ENCODE data around the gene WBP1L.
"Not testable (repeated sequence)": the region's sequence is repeated elsewhere in the genome, so short reads cannot be mapped to it uniquely, and the experiment has no call there.

The WBP1L gene

GRCh38 chr10:102814453-102814871, 70.7 kb downstream of the WBP1L start:
- Histone ChIP-seq H3K27me3 (replicated peaks in 2 of 5; ENCODE audit: control insufficient read depth in 4 of 5, insufficient read depth in 5 of 5, low read length in 4 of 5) (no peaks in the 10 kb centered on the region), H3K4me3 (ENCODE audit: control insufficient read depth in 1 of 7, extremely low read depth in 1 of 7, insufficient read depth in 4 of 7, low read depth in 2 of 7, low read length in 6 of 7) (no peak overlapping the region), H3K27ac (ENCODE audit: insufficient read depth in 1 of 2, low read depth in 1 of 2, low read length in 2 of 2, poor library complexity in 1 of 2, severe bottlenecking in 2 of 2) (no peak overlapping the region), H3K9me3 (ENCODE audit: control extremely low read depth in 1 of 5, control insufficient read depth in 4 of 5, insufficient read depth in 2 of 5, low read depth in 1 of 5, low read length in 4 of 5) (no peaks in the 10 kb centered on the region), H3K4me1 (ENCODE audit: control extremely low read depth in 1 of 4, control insufficient read depth in 4 of 4, insufficient read depth in 4 of 4, low read length in 3 of 4) (peaks cover 9 to 73% (median 41%) of the 10 kb centered on the region in 4 experiments), H3K36me3 (ENCODE audit: control insufficient read depth in 4 of 4, insufficient read depth in 4 of 4, low read length in 3 of 4) (peaks cover 2 to 45% (median 33%) of the 10 kb centered on the region in 4 experiments)
- WGBS (ENCODE audit: insufficient coverage), result 93% methylated on average over 3 of the region's 8 CpGs
- DNase-seq, result no peak
- CTCF ChIA-PET, result no interaction called here
- POLR2A ChIA-PET, result no interaction called here

- Histone ChIP-seq H3K27ac (ENCODE audit: insufficient read depth in 1 of 2, low read depth in 1 of 2, low read length in 2 of 2, poor library complexity in 1 of 2, severe bottlenecking in 2 of 2) (no peak overlapping the region), H3K4me1 (ENCODE audit: control extremely low read depth in 1 of 4, control insufficient read depth in 4 of 4, insufficient read depth in 4 of 4, low read length in 3 of 4) (peaks cover 9 to 73% (median 42%) of the 10 kb centered on the region in 4 experiments), H3K36me3 (ENCODE audit: control insufficient read depth in 4 of 4, insufficient read depth in 4 of 4, low read length in 3 of 4) (peaks cover 2 to 40% (median 30%) of the 10 kb centered on the region in 4 experiments), H3K9me3 (ENCODE audit: control extremely low read depth in 1 of 5, control insufficient read depth in 4 of 5, insufficient read depth in 2 of 5, low read depth in 1 of 5, low read length in 4 of 5) (no peaks in the 10 kb centered on the region), H3K4me3 (ENCODE audit: control insufficient read depth in 1 of 7, extremely low read depth in 1 of 7, insufficient read depth in 4 of 7, low read depth in 2 of 7, low read length in 6 of 7) (no peak overlapping the region), H3K27me3 (replicated peaks in 2 of 5; ENCODE audit: control insufficient read depth in 4 of 5, insufficient read depth in 5 of 5, low read length in 4 of 5) (no peaks in the 10 kb centered on the region)
- CTCF ChIA-PET, result interaction anchor here (7.1 kb wide), 1 partner anchor 63 kb away, joined by 27 read pairs; no protein-coding TSS in a partner anchor
- DNase-seq, result peak in 2 of 3 donors; percentile 20 to 31
- POLR2A ChIA-PET, result no interaction called here
- WGBS (ENCODE audit: insufficient coverage), result 95% methylated on average over 19 of the region's 23 CpGs
These were observed 71.3 kb downstream of the WBP1L start for GRCh38 chr10:102814873-102815661.

GRCh38 chr10:102815790-102816549, 72.2 kb downstream of the WBP1L start:
- Histone ChIP-seq H3K9me3 (ENCODE audit: control extremely low read depth in 1 of 5, control insufficient read depth in 4 of 5, insufficient read depth in 2 of 5, low read depth in 1 of 5, low read length in 4 of 5) (no peaks in the 10 kb centered on the region), H3K36me3 (ENCODE audit: control insufficient read depth in 4 of 4, insufficient read depth in 4 of 4, low read length in 3 of 4) (peaks cover 2 to 37% (median 27%) of the 10 kb centered on the region in 4 experiments), H3K27me3 (replicated peaks in 2 of 5; ENCODE audit: control insufficient read depth in 4 of 5, insufficient read depth in 5 of 5, low read length in 4 of 5) (no peaks in the 10 kb centered on the region), H3K4me3 (ENCODE audit: control insufficient read depth in 1 of 7, extremely low read depth in 1 of 7, insufficient read depth in 4 of 7, low read depth in 2 of 7, low read length in 6 of 7) (no peak overlapping the region), H3K27ac (ENCODE audit: insufficient read depth in 1 of 2, low read depth in 1 of 2, low read length in 2 of 2, poor library complexity in 1 of 2, severe bottlenecking in 2 of 2) (no peak overlapping the region), H3K4me1 (ENCODE audit: control extremely low read depth in 1 of 4, control insufficient read depth in 4 of 4, insufficient read depth in 4 of 4, low read length in 3 of 4) (peaks cover 9 to 71% (median 42%) of the 10 kb centered on the region in 4 experiments)
- POLR2A ChIA-PET, result no interaction called here
- 82% methylated on average over 12 of the region's 12 CpGs for WGBS (ENCODE audit: insufficient coverage)
- DNase-seq, result peak in 1 of 3 donors; percentile 32
- CTCF ChIA-PET, result interaction anchor here (0.6 to 7.1 kb wide), 4 partner anchors 9 to 81 kb away, joined by 3 to 27 read pairs (median 3); no protein-coding TSS in a partner anchor

- no peaks in the 10 kb centered on the region for H3K9me3 ChIP-seq (ENCODE audit: control extremely low read depth in 1 of 5, control insufficient read depth in 4 of 5, insufficient read depth in 2 of 5, low read depth in 1 of 5, low read length in 4 of 5)
- 97% methylated on average over 3 of the region's 4 CpGs for WGBS (ENCODE audit: insufficient coverage)
- peaks cover 2 to 27% (median 25%) of the 10 kb centered on the region in 4 experiments for H3K36me3 ChIP-seq (ENCODE audit: control insufficient read depth in 4 of 4, insufficient read depth in 4 of 4, low read length in 3 of 4)
- peaks cover 6 to 59% (median 38%) of the 10 kb centered on the region in 4 experiments for H3K4me1 ChIP-seq (ENCODE audit: control extremely low read depth in 1 of 4, control insufficient read depth in 4 of 4, insufficient read depth in 4 of 4, low read length in 3 of 4)
- ChIA-PET POLR2A (interaction anchor here (0.6 kb wide), 1 partner anchor 84 kb away, joined by 6 read pairs; no protein-coding TSS in a partner anchor), CTCF (interaction anchor here (7.1 kb wide), 1 partner anchor 65 kb away, joined by 27 read pairs; no protein-coding TSS in a partner anchor)
- no peak overlapping the region for H3K4me3 ChIP-seq (ENCODE audit: control insufficient read depth in 1 of 7, extremely low read depth in 1 of 7, insufficient read depth in 4 of 7, low read depth in 2 of 7, low read length in 6 of 7)
- H3K27ac ChIP-seq (ENCODE audit: insufficient read depth in 1 of 2, low read depth in 1 of 2, low read length in 2 of 2, poor library complexity in 1 of 2, severe bottlenecking in 2 of 2), result no peak overlapping the region
- DNase-seq, result no peak
- H3K27me3 ChIP-seq (replicated peaks in 2 of 5; ENCODE audit: control insufficient read depth in 4 of 5, insufficient read depth in 5 of 5, low read length in 4 of 5), result no peaks in the 10 kb centered on the region
These were observed 73.4 kb downstream of the WBP1L start for GRCh38 chr10:102817175-102817574.

- ChIA-PET CTCF (interaction anchor here (0.9 to 7.1 kb wide), 2 partner anchors 9 to 67 kb away, joined by 3 to 27 read pairs; no protein-coding TSS in a partner anchor), POLR2A (no interaction called here)
- Histone ChIP-seq H3K4me3 (ENCODE audit: control insufficient read depth in 1 of 7, extremely low read depth in 1 of 7, insufficient read depth in 4 of 7, low read depth in 2 of 7, low read length in 6 of 7) (no peak overlapping the region), H3K4me1 (ENCODE audit: control extremely low read depth in 1 of 4, control insufficient read depth in 4 of 4, insufficient read depth in 4 of 4, low read length in 3 of 4) (peaks cover 0 to 40% (median 29%) of the 10 kb centered on the region in 4 experiments), H3K27me3 (replicated peaks in 2 of 5; ENCODE audit: control insufficient read depth in 4 of 5, insufficient read depth in 5 of 5, low read length in 4 of 5) (no peaks in the 10 kb centered on the region), H3K9me3 (ENCODE audit: control extremely low read depth in 1 of 5, control insufficient read depth in 4 of 5, insufficient read depth in 2 of 5, low read depth in 1 of 5, low read length in 4 of 5) (no peaks in the 10 kb centered on the region), H3K36me3 (ENCODE audit: control insufficient read depth in 4 of 4, insufficient read depth in 4 of 4, low read length in 3 of 4) (peaks cover 0 to 13% (median 11%) of the 10 kb centered on the region in 4 experiments), H3K27ac (ENCODE audit: insufficient read depth in 1 of 2, low read depth in 1 of 2, low read length in 2 of 2, poor library complexity in 1 of 2, severe bottlenecking in 2 of 2) (peak overlapping the region; percentile 16 to 22)
- peak; percentile 35 to 79 (median 73) for DNase-seq
- WGBS (ENCODE audit: insufficient coverage), result 0% methylated on average over 2 of the region's 6 CpGs
These were observed 75.3 kb downstream of the WBP1L start for GRCh38 chr10:102819054-102819453.

- DNase-seq; H3K27ac ChIP-seq (ENCODE audit: insufficient read depth in 1 of 2, low read depth in 1 of 2, low read length in 2 of 2, poor library complexity in 1 of 2, severe bottlenecking in 2 of 2); H3K36me3 ChIP-seq (ENCODE audit: control insufficient read depth in 4 of 4, insufficient read depth in 4 of 4, low read length in 3 of 4); H3K9me3 ChIP-seq (ENCODE audit: control extremely low read depth in 1 of 5, control insufficient read depth in 4 of 5, insufficient read depth in 2 of 5, low read depth in 1 of 5, low read length in 4 of 5); H3K27me3 ChIP-seq (replicated peaks in 2 of 5; ENCODE audit: control insufficient read depth in 4 of 5, insufficient read depth in 5 of 5, low read length in 4 of 5); H3K4me3 ChIP-seq (ENCODE audit: control insufficient read depth in 1 of 7, extremely low read depth in 1 of 7, insufficient read depth in 4 of 7, low read depth in 2 of 7, low read length in 6 of 7): not testable (repeated sequence)
- POLR2A ChIA-PET, result interaction anchor here (0.7 kb wide), 1 partner anchor 49 kb away, joined by 3 read pairs; no protein-coding TSS in a partner anchor
- CTCF ChIA-PET, result interaction anchor here (1.8 to 7.1 kb wide), 2 partner anchors 32 to 68 kb away, joined by 9 to 27 read pairs; no protein-coding TSS in a partner anchor
- H3K4me1 ChIP-seq (ENCODE audit: control extremely low read depth in 1 of 4, control insufficient read depth in 4 of 4, insufficient read depth in 4 of 4, low read length in 3 of 4), result peaks cover 0 to 31% (median 29%) of the 10 kb centered on the region in 4 experiments
- 100% methylated on average over 3 of the region's 5 CpGs for WGBS (ENCODE audit: insufficient coverage)
These were observed 76.3 kb downstream of the WBP1L start for GRCh38 chr10:102820008-102820407.

All from common myeloid progenitor, CD34-positive (primary cell).